HepG2 (cell line): ENCODE results near the gene TSC22D4. TPM values are rescaled to one million over a fixed set of nuclear protein-coding genes. Genes with fewer than 3 reads are reported as not detected.
A peak's percentile ranks its signal among the peaks of the same experiment; 100 is the strongest.

Experiments used
- ARNT2 ChIP-seq: sonication (generic); formaldehyde crosslinking; IDR thresholded peaks from 2 replicates; pipeline ENCODE4 v1.8.0; 2022; ENCODE audit warnings: mild to moderate bottlenecking, low read depth, missing genetic modification reagents, moderate library complexity
- CCAR2 ChIP-seq: fragments of 200-400 bp; formaldehyde crosslinking; optimal IDR thresholded peaks from 2 replicates; pipeline ENCODE3; 2018; ENCODE audit warnings: low read depth, mild to moderate bottlenecking, low read length, moderate library complexity
- EED ChIP-seq: sonication (generic); formaldehyde crosslinking; IDR thresholded peaks from 2 replicates; pipeline ENCODE4 v1.5.0; 2020; ENCODE audit warnings: mild to moderate bottlenecking, missing genetic modification reagents
- FLYWCH1 ChIP-seq: sonication (generic); formaldehyde crosslinking; IDR thresholded peaks from 2 replicates; pipeline ENCODE4 v1.8.1; 2023; ENCODE audit warnings: mild to moderate bottlenecking, missing genetic modification reagents
- HMG20A ChIP-seq: IDR thresholded peaks from 2 replicates; pipeline ENCODE4 v1.6.1; 2016; ENCODE audit warnings: borderline replicate concordance
- MEIS2 ChIP-seq: sonication (generic); formaldehyde crosslinking; IDR thresholded peaks from 2 replicates; pipeline ENCODE4 v1.9.0; 2021; ENCODE audit warnings: mild to moderate bottlenecking, missing genetic modification reagents
- MLLT10 ChIP-seq: sonication (generic); formaldehyde crosslinking; IDR thresholded peaks from 2 replicates; pipeline ENCODE4 v1.4.0; 2020; ENCODE audit warnings: missing genetic modification reagents
- TBP ChIP-seq: sonication (generic); formaldehyde crosslinking; IDR thresholded peaks from 2 replicates; pipeline ENCODE4 v1.5.0; 2020; ENCODE audit warnings: missing genetic modification reagents
- ZFP41 ChIP-seq: sonication (generic); formaldehyde crosslinking; IDR thresholded peaks from 2 replicates; pipeline ENCODE4 v1.4.0; 2020; ENCODE audit warnings: mild to moderate bottlenecking, missing genetic modification reagents, borderline replicate concordance
- ZFY ChIP-seq: sonication (generic); formaldehyde crosslinking; IDR thresholded peaks from 2 replicates; pipeline ENCODE4 v1.4.0; 2020; ENCODE audit warnings: missing genetic modification reagents
- ZNF460 ChIP-seq: sonication (generic); formaldehyde crosslinking; IDR thresholded peaks from 2 replicates; pipeline ENCODE4 v1.5.1; 2020; ENCODE audit warnings: missing genetic modification reagents, mild to moderate bottlenecking, borderline replicate concordance
- ZNF546 ChIP-seq: sonication (generic); formaldehyde crosslinking; conservative IDR thresholded peaks from 2 replicates; pipeline ENCODE4 v1.8.1; 2023; ENCODE audit warnings: mild to moderate bottlenecking, missing genetic modification reagents
- ZNF615 ChIP-seq: sonication (generic); formaldehyde crosslinking; IDR thresholded peaks from 2 replicates; pipeline ENCODE4 v1.5.0; 2020; ENCODE audit warnings: mild to moderate bottlenecking, missing genetic modification reagents, borderline replicate concordance
- ZNF792 ChIP-seq: IDR thresholded peaks from 2 replicates; pipeline ENCODE4 v1.6.1; 2016
- polyA plus RNA-seq, 8 experiments: library from polyadenylated mRNA; depleted of rRNA in 3 of 8; stranded (reverse) in 7 of 8; unstranded in 1 of 8; fragments of >200 nt; fragmentation: Illumina TruSeq in 4 of 8; extraction: Trizol in 4 of 8; gene quantifications; 2 replicates each; pipeline versions ENCODE4 v1.2.1 to v1.2.3, GENCODE V29; 2011 to 2016; ENCODE audit warnings: low read depth in 4 of 8, missing spikeins in 1 of 8, mixed read lengths in 1 of 8; ENCODE audit not compliant: insufficient read depth in 1 of 8
- total RNA-seq, 5 experiments: library from RNA; depleted of rRNA; stranded (reverse); fragments of >200 nt; fragmentation: Illumina TruSeq; extraction: Trizol; gene quantifications; 2 replicates each; pipeline ENCODE4 v1.2.3, GENCODE V29; 2016; ENCODE audit warnings: low read depth in 1 of 5
- TF ChIP-seq, protein P1 (sequence below): sonication (generic); formaldehyde crosslinking; IDR thresholded peaks from 2 replicates; pipeline ENCODE4 v1.4.0; 2020; ENCODE audit warnings: missing genetic modification reagents, borderline replicate concordance
- TF ChIP-seq, protein P2 (sequence below): sonication (generic); formaldehyde crosslinking; IDR thresholded peaks from 2 replicates; pipeline ENCODE4 v1.5.0; 2020; ENCODE audit warnings: missing genetic modification reagents, mild to moderate bottlenecking, borderline replicate concordance
- TF ChIP-seq, protein P3 (sequence below): sonication (generic); formaldehyde crosslinking; IDR thresholded peaks from 2 replicates; pipeline ENCODE4 v1.4.0; 2020; ENCODE audit warnings: mild to moderate bottlenecking, low read depth, missing genetic modification reagents
- TF ChIP-seq, protein P4 (sequence below), 2 experiments: sonication (generic) in 1 of 2; formaldehyde crosslinking in 1 of 2; IDR thresholded peaks; 2 replicates each; pipeline versions ENCODE4 v1.4.0 to v1.6.1; 2018 to 2020; ENCODE audit warnings: missing genetic modification reagents in 2 of 2, borderline replicate concordance in 1 of 2, low read depth in 1 of 2, mild to moderate bottlenecking in 1 of 2, missing biosample characterization in 1 of 2
- TF ChIP-seq, protein P5 (sequence below): IDR thresholded peaks from 2 replicates; pipeline ENCODE4 v1.6.1; 2016
- TF ChIP-seq, protein P6 (sequence below): sonication (generic); formaldehyde crosslinking; IDR thresholded peaks from 2 replicates; pipeline ENCODE4 v1.4.0; 2020; ENCODE audit warnings: low read depth, mild to moderate bottlenecking, missing genetic modification reagents

The TSC22D4 gene
- total and polyA plus RNA-seq, 2 of the 13 experiments (the other 11 are each of a cell fraction or from before 2014, with no cell fraction given): 7.7 to 8.7 TPM

DNA sequence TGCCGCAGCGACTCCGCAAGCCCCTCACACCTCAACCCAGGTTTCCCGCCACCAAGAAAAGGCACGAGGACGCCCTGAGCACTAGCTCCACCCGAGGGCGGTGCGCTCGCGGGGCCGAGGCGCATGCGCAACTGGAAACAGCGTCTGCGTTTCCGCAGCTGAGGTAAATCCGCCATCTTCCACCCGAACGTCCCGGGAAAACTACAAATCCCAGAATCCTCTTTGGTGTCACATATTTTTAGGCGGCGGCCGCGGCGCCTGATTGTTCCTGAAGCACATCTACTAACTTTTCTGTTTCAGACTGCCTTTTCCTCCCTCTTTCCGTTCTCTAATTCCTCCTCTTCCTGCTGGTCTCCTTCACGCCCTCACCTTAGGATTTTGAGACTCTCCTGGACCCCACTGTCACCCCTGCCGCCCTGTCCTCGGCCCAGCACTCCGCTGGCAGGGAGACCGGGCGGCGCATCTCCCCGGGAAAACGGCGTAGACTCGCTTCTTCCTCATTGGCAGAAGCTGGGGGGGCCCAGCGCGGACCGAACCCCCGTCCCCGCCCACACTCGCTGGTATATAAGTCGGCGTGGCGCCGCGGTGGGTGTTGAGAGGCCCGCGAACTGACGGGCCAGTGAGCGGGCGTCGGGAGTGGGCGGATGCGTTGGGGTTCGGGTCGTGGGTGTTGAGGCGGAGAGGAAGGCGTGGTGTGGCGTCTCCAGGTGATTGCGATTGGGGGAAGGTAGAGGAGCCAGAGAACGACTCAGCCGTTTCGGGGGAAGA, 50.6 kb downstream of the TSC22D4 start, which contains the start of gene ZCWPW1 (continued):
- TF ChIP-seq, protein P1, sequence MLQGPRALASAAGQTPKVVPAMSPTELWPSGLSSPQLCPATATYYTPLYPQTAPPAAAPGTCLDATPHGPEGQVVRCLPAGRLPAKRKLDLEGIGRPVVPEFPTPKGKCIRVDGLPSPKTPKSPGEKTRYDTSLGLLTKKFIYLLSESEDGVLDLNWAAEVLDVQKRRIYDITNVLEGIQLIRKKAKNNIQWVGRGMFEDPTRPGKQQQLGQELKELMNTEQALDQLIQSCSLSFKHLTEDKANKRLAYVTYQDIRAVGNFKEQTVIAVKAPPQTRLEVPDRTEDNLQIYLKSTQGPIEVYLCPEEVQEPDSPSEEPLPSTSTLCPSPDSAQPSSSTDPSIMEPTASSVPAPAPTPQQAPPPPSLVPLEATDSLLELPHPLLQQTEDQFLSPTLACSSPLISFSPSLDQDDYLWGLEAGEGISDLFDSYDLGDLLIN (CRISPR knock-in tag): peak; percentile 27; the same call in 1 of the 2 replicates
- TF ChIP-seq, protein P2, sequence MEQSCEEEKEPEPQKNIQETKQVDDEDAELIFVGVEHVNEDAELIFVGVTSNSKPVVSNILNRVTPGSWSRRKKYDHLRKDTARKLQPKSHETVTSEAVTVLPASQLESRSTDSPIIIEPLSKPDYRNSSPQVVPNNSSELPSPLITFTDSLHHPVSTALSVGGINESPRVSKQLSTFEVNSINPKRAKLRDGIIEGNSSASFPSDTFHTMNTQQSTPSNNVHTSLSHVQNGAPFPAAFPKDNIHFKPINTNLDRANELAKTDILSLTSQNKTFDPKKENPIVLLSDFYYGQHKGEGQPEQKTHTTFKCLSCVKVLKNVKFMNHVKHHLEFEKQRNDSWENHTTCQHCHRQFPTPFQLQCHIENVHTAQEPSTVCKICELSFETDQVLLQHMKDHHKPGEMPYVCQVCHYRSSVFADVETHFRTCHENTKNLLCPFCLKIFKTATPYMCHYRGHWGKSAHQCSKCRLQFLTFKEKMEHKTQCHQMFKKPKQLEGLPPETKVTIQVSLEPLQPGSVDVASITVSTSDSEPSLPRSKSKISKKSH (CRISPR knock-in tag): peak; percentile 87; the same call in 1 of the 2 replicates
- TF ChIP-seq ZFY (CRISPR knock-in tag): peak; percentile 84
- peak; percentile 47; the same call in 1 of the 2 replicates for TF ChIP-seq ZNF792 (CRISPR knock-in tag)
- no peak for TF ChIP-seq TBP (CRISPR knock-in tag)
- no peak for TF ChIP-seq ZNF546
- no peak for TF ChIP-seq HMG20A (CRISPR knock-in tag)
- TF ChIP-seq MEIS2 (CRISPR knock-in tag): peak; percentile 71; the same call in 1 of the 2 replicates
- TF ChIP-seq, protein P3, sequence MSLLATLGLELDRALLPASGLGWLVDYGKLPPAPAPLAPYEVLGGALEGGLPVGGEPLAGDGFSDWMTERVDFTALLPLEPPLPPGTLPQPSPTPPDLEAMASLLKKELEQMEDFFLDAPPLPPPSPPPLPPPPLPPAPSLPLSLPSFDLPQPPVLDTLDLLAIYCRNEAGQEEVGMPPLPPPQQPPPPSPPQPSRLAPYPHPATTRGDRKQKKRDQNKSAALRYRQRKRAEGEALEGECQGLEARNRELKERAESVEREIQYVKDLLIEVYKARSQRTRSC: peak; percentile 21; the same call in 1 of the 2 replicates
- TF ChIP-seq CCAR2: no peak
- no peak for TF ChIP-seq ZNF615 (CRISPR knock-in tag)
- TF ChIP-seq MLLT10 (CRISPR knock-in tag): no peak
- TF ChIP-seq ZFP41 (CRISPR knock-in tag): peak; percentile 34; the same call in 1 of the 2 replicates
- peak; percentile 24; the same call in 1 of the 2 replicates for TF ChIP-seq ZNF460 (CRISPR knock-in tag)
- TF ChIP-seq, protein P4, sequence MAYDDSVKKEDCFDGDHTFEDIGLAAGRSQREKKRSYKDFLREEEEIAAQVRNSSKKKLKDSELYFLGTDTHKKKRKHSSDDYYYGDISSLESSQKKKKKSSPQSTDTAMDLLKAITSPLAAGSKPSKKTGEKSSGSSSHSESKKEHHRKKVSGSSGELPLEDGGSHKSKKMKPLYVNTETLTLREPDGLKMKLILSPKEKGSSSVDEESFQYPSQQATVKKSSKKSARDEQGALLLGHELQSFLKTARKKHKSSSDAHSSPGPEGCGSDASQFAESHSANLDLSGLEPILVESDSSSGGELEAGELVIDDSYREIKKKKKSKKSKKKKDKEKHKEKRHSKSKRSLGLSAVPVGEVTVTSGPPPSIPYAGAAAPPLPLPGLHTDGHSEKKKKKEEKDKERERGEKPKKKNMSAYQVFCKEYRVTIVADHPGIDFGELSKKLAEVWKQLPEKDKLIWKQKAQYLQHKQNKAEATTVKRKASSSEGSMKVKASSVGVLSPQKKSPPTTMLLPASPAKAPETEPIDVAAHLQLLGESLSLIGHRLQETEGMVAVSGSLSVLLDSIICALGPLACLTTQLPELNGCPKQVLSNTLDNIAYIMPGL (CRISPR knock-in tag; IDR thresholded peaks at IDR 0.05; ENCODE audit: borderline replicate concordance in 1 of 2, low read depth in 1 of 2): peak in 1 of 2 experiments; percentile 51; a peak in 3 of 4 replicates
- TF ChIP-seq, protein P5, sequence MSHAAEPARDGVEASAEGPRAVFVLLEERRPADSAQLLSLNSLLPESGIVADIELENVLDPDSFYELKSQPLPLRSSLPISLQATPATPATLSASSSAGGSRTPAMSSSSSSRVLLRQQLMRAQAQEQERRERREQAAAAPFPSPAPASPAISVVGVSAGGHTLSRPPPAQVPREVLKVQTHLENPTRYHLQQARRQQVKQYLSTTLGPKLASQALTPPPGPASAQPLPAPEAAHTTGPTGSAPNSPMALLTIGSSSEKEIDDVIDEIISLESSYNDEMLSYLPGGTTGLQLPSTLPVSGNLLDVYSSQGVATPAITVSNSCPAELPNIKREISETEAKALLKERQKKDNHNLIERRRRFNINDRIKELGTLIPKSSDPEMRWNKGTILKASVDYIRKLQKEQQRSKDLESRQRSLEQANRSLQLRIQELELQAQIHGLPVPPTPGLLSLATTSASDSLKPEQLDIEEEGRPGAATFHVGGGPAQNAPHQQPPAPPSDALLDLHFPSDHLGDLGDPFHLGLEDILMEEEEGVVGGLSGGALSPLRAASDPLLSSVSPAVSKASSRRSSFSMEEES (CRISPR knock-in tag): no peak; the same call in 1 of the 2 replicates
- TF ChIP-seq ARNT2 (CRISPR knock-in tag): peak; percentile 70; the same call in 1 of the 2 replicates
- 0 out of 2 replicates have a peak, but pooled peaks have one; percentile 7 for TF ChIP-seq FLYWCH1
- TF ChIP-seq, protein P6, sequence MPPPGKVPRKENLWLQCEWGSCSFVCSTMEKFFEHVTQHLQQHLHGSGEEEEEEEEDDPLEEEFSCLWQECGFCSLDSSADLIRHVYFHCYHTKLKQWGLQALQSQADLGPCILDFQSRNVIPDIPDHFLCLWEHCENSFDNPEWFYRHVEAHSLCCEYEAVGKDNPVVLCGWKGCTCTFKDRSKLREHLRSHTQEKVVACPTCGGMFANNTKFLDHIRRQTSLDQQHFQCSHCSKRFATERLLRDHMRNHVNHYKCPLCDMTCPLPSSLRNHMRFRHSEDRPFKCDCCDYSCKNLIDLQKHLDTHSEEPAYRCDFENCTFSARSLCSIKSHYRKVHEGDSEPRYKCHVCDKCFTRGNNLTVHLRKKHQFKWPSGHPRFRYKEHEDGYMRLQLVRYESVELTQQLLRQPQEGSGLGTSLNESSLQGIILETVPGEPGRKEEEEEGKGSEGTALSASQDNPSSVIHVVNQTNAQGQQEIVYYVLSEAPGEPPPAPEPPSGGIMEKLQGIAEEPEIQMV (CRISPR knock-in tag): peak; percentile 76
- peak; percentile 83; the same call in 1 of the 2 replicates for TF ChIP-seq EED (CRISPR knock-in tag)
